GM12892 (cell line): ENCODE results near the gene TRPM3.

ENCODE experiments used
- DNase-seq: peaks from one replicate; pipeline ENCODE4 v3.0.0; 2011; ENCODE audit not compliant: insufficient read length
- FAIRE-seq: peaks from 2 replicates; lab custom pipeline; 2011; peaks lifted over from hg19 to GRCh38; lab: Jason Lieb, UNC
- POLR2A ChIP-seq: IDR thresholded peaks from 2 replicates; pipeline ENCODE4 v1.6.1; 2011; ENCODE audit warnings: low read depth, low read length, control low read depth
- POLR2AphosphoS5 ChIP-seq: IDR thresholded peaks from 2 replicates; pipeline ENCODE4 v1.6.1; 2011; ENCODE audit warnings: low read depth, low read length, control low read depth
- TAF1 ChIP-seq: IDR thresholded peaks from 2 replicates; pipeline ENCODE4 v1.6.1; 2011; ENCODE audit warnings: low read depth, mild to moderate bottlenecking, control low read depth, low read length, borderline replicate concordance

The TRPM3 gene

DNA sequence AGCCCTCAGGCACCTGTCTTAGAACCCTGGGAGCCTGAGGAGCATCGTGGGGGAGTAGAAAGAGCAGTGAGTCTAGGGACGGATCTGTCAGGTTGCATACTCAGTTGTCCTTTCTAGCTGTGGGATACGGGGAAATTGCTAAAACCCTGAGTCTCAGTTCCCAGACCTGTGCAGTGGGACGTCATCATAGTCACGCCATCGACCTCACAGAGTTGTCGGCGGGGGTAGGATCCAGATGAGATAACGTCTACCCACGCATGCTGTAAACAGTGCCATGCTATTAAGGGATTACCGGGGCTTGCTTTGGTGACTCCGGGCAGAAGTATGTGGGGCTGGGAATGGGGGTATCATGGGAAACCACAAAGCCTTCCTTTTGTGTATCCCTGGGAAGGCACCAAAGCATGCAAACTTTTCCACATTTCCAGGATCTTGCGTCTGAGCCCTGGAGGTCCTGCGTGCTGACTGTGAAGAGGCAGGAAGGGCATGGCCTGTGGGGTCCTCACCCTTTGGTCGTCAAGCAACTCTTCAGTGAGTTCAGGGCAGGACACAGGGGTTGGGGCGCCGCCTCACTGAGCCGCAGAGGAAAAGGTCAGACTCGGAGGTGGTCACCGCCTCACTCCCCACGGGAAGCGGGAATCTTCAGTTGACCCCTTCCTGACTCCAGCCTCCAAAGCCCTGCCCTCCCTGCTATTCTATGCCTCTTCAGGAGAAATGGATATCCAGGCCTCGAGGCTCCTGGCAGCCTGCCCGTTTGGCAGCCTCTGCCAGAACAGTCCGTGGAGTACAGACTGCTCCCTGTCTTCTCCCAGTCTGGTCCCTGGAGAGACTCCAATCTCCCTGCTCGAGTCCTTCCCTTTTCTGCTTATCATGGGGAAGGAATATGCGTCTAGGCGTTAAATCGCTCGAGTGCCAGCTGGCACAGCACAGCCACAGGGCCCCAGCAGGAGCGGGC, 520.1 kb downstream of the TRPM3 start:
- FAIRE-seq (no peak), DNase-seq (no peak)
- TF ChIP-seq POLR2A (no peak), POLR2AphosphoS5 (no peak), TAF1 (no peak)

DNA sequence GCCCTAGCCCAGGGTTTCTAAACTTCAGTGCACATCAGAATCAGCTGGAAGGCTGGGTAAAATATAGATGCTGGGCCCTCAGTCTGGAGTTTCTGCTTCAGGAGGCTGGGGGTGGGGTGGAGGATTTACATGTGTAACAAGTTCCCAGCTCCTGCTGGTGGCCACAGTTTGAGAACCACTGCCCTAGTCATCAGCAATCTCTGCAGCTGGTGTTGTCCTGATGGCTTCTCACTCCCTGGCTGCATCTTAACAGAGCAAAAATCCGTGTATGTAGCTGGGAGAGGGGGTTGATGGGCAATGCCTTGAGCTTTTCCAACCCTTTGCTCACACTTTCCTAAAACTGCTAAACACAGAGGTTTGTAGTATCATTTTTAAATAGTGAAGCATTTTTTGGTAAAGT, 520.9 kb downstream of the TRPM3 start:
- FAIRE-seq (no peak), DNase-seq (no peak)
- no peak for TF ChIP-seq TAF1

DNA sequence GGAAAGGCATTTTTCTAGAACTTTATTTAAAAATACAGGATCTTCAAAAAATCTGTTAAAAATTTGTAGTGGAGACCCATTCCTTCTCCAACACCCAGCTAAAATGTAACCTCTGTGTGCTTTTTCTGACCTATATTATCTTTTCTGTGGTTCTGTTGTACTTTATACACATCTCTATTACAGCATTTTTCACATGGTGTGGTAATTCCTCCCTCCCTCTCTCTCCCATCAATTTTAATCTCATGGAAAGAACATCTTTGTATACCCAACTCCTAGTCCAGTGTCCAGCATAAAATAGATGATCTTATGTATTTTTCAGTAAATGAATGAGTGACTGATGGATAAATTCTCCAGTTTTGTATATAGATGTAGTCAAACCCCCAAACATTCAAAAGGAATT, 523.5 kb downstream of the TRPM3 start:
- DNase-seq (no peak), FAIRE-seq (no peak)
- TF ChIP-seq POLR2A (no peak), TAF1 (no peak), POLR2AphosphoS5 (no peak)

- FAIRE-seq (no peak), DNase-seq (no peak)
- TF ChIP-seq POLR2AphosphoS5 (no peak), POLR2A (no peak)
Observed at GRCh38 chr9:70595211-70595610, 526.2 kb downstream of the TRPM3 start.

- no peak for TF ChIP-seq TAF1
- TF ChIP-seq POLR2AphosphoS5 = no peak
- TF ChIP-seq POLR2A = no peak
- DNase-seq = no peak
- FAIRE-seq = no peak
Observed at GRCh38 chr9:70594386-70594944, 527.0 kb downstream of the TRPM3 start.

GRCh38 chr9:70593241-70593640, 528.2 kb downstream of the TRPM3 start:
- DNase-seq (no peak), FAIRE-seq (no peak)
- TF ChIP-seq POLR2AphosphoS5 (no peak), TAF1 (no peak), POLR2A (no peak)

DNA sequence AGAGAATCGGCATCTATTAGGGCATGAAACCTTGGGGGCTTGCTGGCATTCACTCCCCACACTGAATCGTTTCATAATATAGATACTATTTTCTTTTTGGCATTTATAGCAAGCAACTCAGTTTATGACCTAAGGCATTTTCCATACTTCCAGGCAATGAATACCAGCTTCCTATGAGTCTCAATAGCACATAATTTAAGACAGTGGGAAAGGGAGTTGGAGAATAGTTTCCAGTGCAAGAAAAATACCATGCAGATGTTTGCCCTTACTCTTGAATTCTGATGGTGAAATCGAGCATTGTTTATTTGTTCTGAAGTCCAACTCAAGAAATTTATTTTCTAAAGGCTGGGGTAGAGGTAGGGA, 531.1 kb downstream of the TRPM3 start:
- TF ChIP-seq POLR2AphosphoS5 (no peak), TAF1 (no peak), POLR2A (no peak)
- FAIRE-seq (no peak), DNase-seq (no peak)

GRCh38 chr9:70589571-70590314, 531.7 kb downstream of the TRPM3 start:
- no peak for FAIRE-seq
- no peak for DNase-seq
- TF ChIP-seq TAF1 (no peak), POLR2A (no peak), POLR2AphosphoS5 (no peak)

GRCh38 chr9:70588999-70589398, 532.4 kb downstream of the TRPM3 start:
- TF ChIP-seq POLR2A (no peak), TAF1 (no peak), POLR2AphosphoS5 (no peak)
- no peak for FAIRE-seq
- no peak for DNase-seq

DNA sequence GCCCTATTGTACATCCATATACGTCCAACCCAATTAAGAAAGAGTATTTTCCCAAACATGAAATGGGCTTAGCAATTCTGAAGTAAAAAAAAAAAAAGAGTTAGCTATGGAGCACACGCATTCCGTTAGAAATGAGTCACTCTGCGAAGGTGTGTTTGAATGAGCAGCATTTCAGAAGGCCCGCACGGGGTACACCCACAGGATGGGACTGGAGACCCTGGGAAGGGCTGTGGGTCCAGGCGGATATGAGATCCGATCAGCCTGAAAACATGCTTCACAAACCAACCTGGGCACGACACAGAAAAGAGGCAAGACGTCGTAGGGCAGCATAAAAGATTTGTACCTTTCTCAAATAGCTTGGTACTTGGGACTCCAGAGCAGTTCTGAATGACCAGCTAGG, 533.0 kb downstream of the TRPM3 start:
- no peak for FAIRE-seq
- no peak for DNase-seq
- no peak for TF ChIP-seq TAF1
- no peak for TF ChIP-seq POLR2A
- no peak for TF ChIP-seq POLR2AphosphoS5

GRCh38 chr9:70587201-70587600, 534.2 kb downstream of the TRPM3 start:
- no peak for DNase-seq
- FAIRE-seq = no peak
- TF ChIP-seq POLR2A = no peak
- no peak for TF ChIP-seq POLR2AphosphoS5
- no peak for TF ChIP-seq TAF1
